HL-60 (cell line): ENCODE measurements around the gene ZMIZ1.

Experiments used
- GABPA ChIP-seq: IDR thresholded peaks from 2 replicates; pipeline ENCODE4 v1.6.1; 2012; ENCODE audit warnings: low read depth
- POLR2AphosphoS5 ChIP-seq: IDR thresholded peaks from 2 replicates; pipeline ENCODE4 v1.6.1; 2012; ENCODE audit warnings: low read depth
- TF ChIP-seq, protein P1 (sequence below): IDR thresholded peaks from one replicate; pipeline ENCODE4 v1.5.1; 2011; ENCODE audit warnings: low read length, control low read depth, inconsistent platforms; ENCODE audit not compliant: insufficient read depth
- TF ChIP-seq, protein P2 (sequence below): IDR thresholded peaks from 2 replicates; pipeline ENCODE4 v1.6.1; 2012; ENCODE audit warnings: low read depth; ENCODE audit not compliant: insufficient replicate concordance

DNA sequence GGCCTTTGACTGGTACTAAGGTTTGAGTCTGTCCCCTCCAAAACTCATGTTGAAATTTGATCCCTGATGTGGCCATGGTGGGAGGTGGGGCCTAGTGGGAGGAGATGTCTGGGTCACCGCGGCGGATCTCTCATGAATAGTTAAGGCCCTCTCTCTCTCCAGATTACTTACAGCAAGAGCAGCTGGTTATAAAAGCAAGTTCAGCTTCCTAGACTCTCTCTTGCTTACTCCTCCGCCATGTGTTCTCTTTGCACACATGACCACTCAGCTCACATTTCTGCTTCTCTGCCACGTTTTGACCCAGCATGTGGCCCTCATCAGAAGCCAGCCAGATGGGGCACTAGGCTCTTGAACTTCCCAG is 29.9 kb upstream of the ZMIZ1 start:
- TF ChIP-seq, protein P1, sequence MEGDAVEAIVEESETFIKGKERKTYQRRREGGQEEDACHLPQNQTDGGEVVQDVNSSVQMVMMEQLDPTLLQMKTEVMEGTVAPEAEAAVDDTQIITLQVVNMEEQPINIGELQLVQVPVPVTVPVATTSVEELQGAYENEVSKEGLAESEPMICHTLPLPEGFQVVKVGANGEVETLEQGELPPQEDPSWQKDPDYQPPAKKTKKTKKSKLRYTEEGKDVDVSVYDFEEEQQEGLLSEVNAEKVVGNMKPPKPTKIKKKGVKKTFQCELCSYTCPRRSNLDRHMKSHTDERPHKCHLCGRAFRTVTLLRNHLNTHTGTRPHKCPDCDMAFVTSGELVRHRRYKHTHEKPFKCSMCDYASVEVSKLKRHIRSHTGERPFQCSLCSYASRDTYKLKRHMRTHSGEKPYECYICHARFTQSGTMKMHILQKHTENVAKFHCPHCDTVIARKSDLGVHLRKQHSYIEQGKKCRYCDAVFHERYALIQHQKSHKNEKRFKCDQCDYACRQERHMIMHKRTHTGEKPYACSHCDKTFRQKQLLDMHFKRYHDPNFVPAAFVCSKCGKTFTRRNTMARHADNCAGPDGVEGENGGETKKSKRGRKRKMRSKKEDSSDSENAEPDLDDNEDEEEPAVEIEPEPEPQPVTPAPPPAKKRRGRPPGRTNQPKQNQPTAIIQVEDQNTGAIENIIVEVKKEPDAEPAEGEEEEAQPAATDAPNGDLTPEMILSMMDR: no peak
- TF ChIP-seq, protein P2, sequence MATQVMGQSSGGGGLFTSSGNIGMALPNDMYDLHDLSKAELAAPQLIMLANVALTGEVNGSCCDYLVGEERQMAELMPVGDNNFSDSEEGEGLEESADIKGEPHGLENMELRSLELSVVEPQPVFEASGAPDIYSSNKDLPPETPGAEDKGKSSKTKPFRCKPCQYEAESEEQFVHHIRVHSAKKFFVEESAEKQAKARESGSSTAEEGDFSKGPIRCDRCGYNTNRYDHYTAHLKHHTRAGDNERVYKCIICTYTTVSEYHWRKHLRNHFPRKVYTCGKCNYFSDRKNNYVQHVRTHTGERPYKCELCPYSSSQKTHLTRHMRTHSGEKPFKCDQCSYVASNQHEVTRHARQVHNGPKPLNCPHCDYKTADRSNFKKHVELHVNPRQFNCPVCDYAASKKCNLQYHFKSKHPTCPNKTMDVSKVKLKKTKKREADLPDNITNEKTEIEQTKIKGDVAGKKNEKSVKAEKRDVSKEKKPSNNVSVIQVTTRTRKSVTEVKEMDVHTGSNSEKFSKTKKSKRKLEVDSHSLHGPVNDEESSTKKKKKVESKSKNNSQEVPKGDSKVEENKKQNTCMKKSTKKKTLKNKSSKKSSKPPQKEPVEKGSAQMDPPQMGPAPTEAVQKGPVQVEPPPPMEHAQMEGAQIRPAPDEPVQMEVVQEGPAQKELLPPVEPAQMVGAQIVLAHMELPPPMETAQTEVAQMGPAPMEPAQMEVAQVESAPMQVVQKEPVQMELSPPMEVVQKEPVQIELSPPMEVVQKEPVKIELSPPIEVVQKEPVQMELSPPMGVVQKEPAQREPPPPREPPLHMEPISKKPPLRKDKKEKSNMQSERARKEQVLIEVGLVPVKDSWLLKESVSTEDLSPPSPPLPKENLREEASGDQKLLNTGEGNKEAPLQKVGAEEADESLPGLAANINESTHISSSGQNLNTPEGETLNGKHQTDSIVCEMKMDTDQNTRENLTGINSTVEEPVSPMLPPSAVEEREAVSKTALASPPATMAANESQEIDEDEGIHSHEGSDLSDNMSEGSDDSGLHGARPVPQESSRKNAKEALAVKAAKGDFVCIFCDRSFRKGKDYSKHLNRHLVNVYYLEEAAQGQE: no peak
- TF ChIP-seq GABPA (no peak), POLR2AphosphoS5 (no peak)
